ENCODE measurements around the gene PADI1.

The PADI1 gene

GRCh38 chr1:17277511-17278159 is 72.7 kb downstream of the PADI1 start:
- DNase-seq (ENCODE audit: low read depth): no peak
- no peak overlapping the region for H3K4me3 ChIP-seq (ENCODE audit: low read depth, low read length)
- TF ChIP-seq CTCF (conservative IDR thresholded peaks at IDR 0.05; ENCODE audit: low read depth, low read length): no peak

GRCh38 chr1:17278996-17279830 is 74.3 kb downstream of the PADI1 start:
- no peak overlapping the region for H3K4me3 ChIP-seq (ENCODE audit: low read depth, low read length)
- no peak for TF ChIP-seq CTCF (conservative IDR thresholded peaks at IDR 0.05; ENCODE audit: low read depth, low read length)
- no peak for DNase-seq (ENCODE audit: low read depth)

GRCh38 chr1:17280436-17280835 is 75.5 kb downstream of the PADI1 start:
- no peak for TF ChIP-seq CTCF (conservative IDR thresholded peaks at IDR 0.05; ENCODE audit: low read depth, low read length)
- DNase-seq (ENCODE audit: low read depth): no peak
- H3K4me3 ChIP-seq (ENCODE audit: low read depth, low read length): no peak overlapping the region

- H3K4me3 ChIP-seq (ENCODE audit: low read depth, low read length): no peak overlapping the region
- TF ChIP-seq CTCF (conservative IDR thresholded peaks at IDR 0.05; ENCODE audit: low read depth, low read length): no peak
- no peak for DNase-seq (ENCODE audit: low read depth)
Measured at GRCh38 chr1:17280894-17281293, 76.0 kb downstream of the PADI1 start.

GRCh38 chr1:17281775-17282181 is 76.8 kb downstream of the PADI1 start:
- no peak for TF ChIP-seq CTCF (conservative IDR thresholded peaks at IDR 0.05; ENCODE audit: low read depth, low read length)
- no peak for DNase-seq (ENCODE audit: low read depth)
- no peak overlapping the region for H3K4me3 ChIP-seq (ENCODE audit: low read depth, low read length)

- no peak for TF ChIP-seq CTCF (conservative IDR thresholded peaks at IDR 0.05; ENCODE audit: low read depth, low read length)
- no peak for DNase-seq (ENCODE audit: low read depth)
- no peak overlapping the region for H3K4me3 ChIP-seq (ENCODE audit: low read depth, low read length)
Measured at GRCh38 chr1:17282836-17283235, 77.9 kb downstream of the PADI1 start.

Measured in choroid plexus epithelial cell (primary cell).